ENCODE measurements around the gene STK25. TPM values are rescaled to one million over a fixed set of nuclear protein-coding genes. Genes with fewer than 3 reads are reported as not detected.
"Not testable (repeated sequence)": the region's sequence is repeated elsewhere in the genome, so short reads cannot be mapped to it uniquely, and the experiment has no call there.

STK25 gene
- polyA plus RNA-seq, 1 donor from 2014 or later: 580 TPM

- H3K9ac ChIP-seq (ENCODE audit: low read length): no peak overlapping the region
- H3F3A ChIP-seq (ENCODE audit: insufficient read depth, low read length, poor library complexity, severe bottlenecking): no peaks in the 10 kb centered on the region
- no peaks in the 10 kb centered on the region for H3K9me2 ChIP-seq (ENCODE audit: insufficient read depth, low read length)
- no peaks in the 10 kb centered on the region for H3K36me3 ChIP-seq (ENCODE audit: insufficient read depth, low read length)
- no peak overlapping the region for H3K4me3 ChIP-seq (ENCODE audit: low read length)
- no peaks in the 10 kb centered on the region for H3K27me3 ChIP-seq (ENCODE audit: insufficient read depth, low read depth, low read length)
- no peaks in the 10 kb centered on the region for H3K79me2 ChIP-seq (replicated peaks; ENCODE audit: insufficient read depth, low read length)
- H4K20me1 ChIP-seq (ENCODE audit: insufficient read depth): no peaks in the 10 kb centered on the region
- no peaks in the 10 kb centered on the region for H3K9me3 ChIP-seq (ENCODE audit: low read length)
- no peak for TF ChIP-seq SMC3 (conservative IDR thresholded peaks at IDR 0.05; ENCODE audit: poor library complexity)
- no peak for TF ChIP-seq POLR2AphosphoS5 (IDR thresholded peaks at IDR 0.05)
- no peak for TF ChIP-seq EZH2 (IDR thresholded peaks at IDR 0.05; ENCODE audit: borderline replicate concordance, insufficient read depth, low read length, poor library complexity, severe bottlenecking)
- TF ChIP-seq EP300 (conservative IDR thresholded peaks at IDR 0.05; ENCODE audit: poor library complexity, severe bottlenecking): no peak
- TF ChIP-seq TAF1 (IDR thresholded peaks at IDR 0.05; ENCODE audit: low read depth): no peak
- no peak for TF ChIP-seq MXI1 (conservative IDR thresholded peaks at IDR 0.05; ENCODE audit: poor library complexity, severe bottlenecking)
- TF ChIP-seq RAD21 (conservative IDR thresholded peaks at IDR 0.05): no peak
- no peak for TF ChIP-seq CTCF (IDR thresholded peaks at IDR 0.05; ENCODE audit: poor library complexity, severe bottlenecking)
- no peak for TF ChIP-seq REST (IDR thresholded peaks at IDR 0.05; ENCODE audit: borderline replicate concordance)
- no peak overlapping the region for H2AFZ ChIP-seq (ENCODE audit: low read depth, low read length)
- no peak overlapping the region for H3K4me2 ChIP-seq (ENCODE audit: low read length)
- H3K27ac ChIP-seq (ENCODE audit: low read length): no peak overlapping the region
Measured at GRCh38 chr2:241456546-241456945, 51.8 kb downstream of the STK25 start.

- no peak overlapping the region for H3K4me2 ChIP-seq (ENCODE audit: low read length)
- no peak overlapping the region for H3K4me3 ChIP-seq (ENCODE audit: low read length)
- H3K9me2 ChIP-seq (ENCODE audit: insufficient read depth, low read length): no peaks in the 10 kb centered on the region
- no peaks in the 10 kb centered on the region for H3K79me2 ChIP-seq (replicated peaks; ENCODE audit: insufficient read depth, low read length)
- H3K9me3 ChIP-seq (ENCODE audit: low read length): no peaks in the 10 kb centered on the region
- H3K36me3 ChIP-seq (ENCODE audit: insufficient read depth, low read length): no peaks in the 10 kb centered on the region
- no peaks in the 10 kb centered on the region for H3K27me3 ChIP-seq (ENCODE audit: insufficient read depth, low read depth, low read length)
- H4K20me1 ChIP-seq (ENCODE audit: insufficient read depth): no peaks in the 10 kb centered on the region
- TF ChIP-seq MXI1 (conservative IDR thresholded peaks at IDR 0.05; ENCODE audit: poor library complexity, severe bottlenecking) (no peak), EZH2 (IDR thresholded peaks at IDR 0.05; ENCODE audit: borderline replicate concordance, insufficient read depth, low read length, poor library complexity, severe bottlenecking) (no peak), SMC3 (conservative IDR thresholded peaks at IDR 0.05; ENCODE audit: poor library complexity) (no peak), TAF1 (IDR thresholded peaks at IDR 0.05; ENCODE audit: low read depth) (no peak), EP300 (conservative IDR thresholded peaks at IDR 0.05; ENCODE audit: poor library complexity, severe bottlenecking) (no peak), CTCF (IDR thresholded peaks at IDR 0.05; ENCODE audit: poor library complexity, severe bottlenecking) (no peak), RAD21 (conservative IDR thresholded peaks at IDR 0.05) (no peak), POLR2AphosphoS5 (IDR thresholded peaks at IDR 0.05) (no peak), REST (IDR thresholded peaks at IDR 0.05; ENCODE audit: borderline replicate concordance) (no peak)
- no peak overlapping the region for H2AFZ ChIP-seq (ENCODE audit: low read depth, low read length)
- H3F3A ChIP-seq (ENCODE audit: insufficient read depth, low read length, poor library complexity, severe bottlenecking): no peaks in the 10 kb centered on the region
- no peak overlapping the region for H3K9ac ChIP-seq (ENCODE audit: low read length)
- H3K27ac ChIP-seq (ENCODE audit: low read length): no peak overlapping the region
Measured at GRCh38 chr2:241454837-241455485, 53.4 kb downstream of the STK25 start.

GRCh38 chr2:241453919-241454318, 54.5 kb downstream of the STK25 start:
- not testable (repeated sequence) for H3K4me2 ChIP-seq (ENCODE audit: low read length); H3K27ac ChIP-seq (ENCODE audit: low read length); H3K36me3 ChIP-seq (ENCODE audit: insufficient read depth, low read length); H3K9me3 ChIP-seq (ENCODE audit: low read length); H3K9me2 ChIP-seq (ENCODE audit: insufficient read depth, low read length); H3K27me3 ChIP-seq (ENCODE audit: insufficient read depth, low read depth, low read length); H4K20me1 ChIP-seq (ENCODE audit: insufficient read depth); H2AFZ ChIP-seq (ENCODE audit: low read depth, low read length); H3K79me2 ChIP-seq (replicated peaks; ENCODE audit: insufficient read depth, low read length); H3K4me3 ChIP-seq (ENCODE audit: low read length); H3K9ac ChIP-seq (ENCODE audit: low read length); H3F3A ChIP-seq (ENCODE audit: insufficient read depth, low read length, poor library complexity, severe bottlenecking)
